Ramos (cell line): ENCODE results near the gene AMHR2.

ENCODE experiments used
- in situ Hi-C: fragments of 300-500 bp; cut with MboI; formaldehyde crosslinking; loops from one replicate; pipeline ENCODE4 v1.14.3; 2022; ENCODE audit warnings: low sequenced_read_pairs; ENCODE audit not compliant: unreplicated experiment

The AMHR2 gene

GRCh38 chr12:53476769-53477209 is 53.1 kb downstream of the AMHR2 start:
- in situ Hi-C loops = no loop called here

- in situ Hi-C loops = no loop called here
Observed at GRCh38 chr12:53478865-53479264, 55.2 kb downstream of the AMHR2 start.

GRCh38 chr12:53479331-53479730 is 55.7 kb downstream of the AMHR2 start:
- in situ Hi-C loops = no loop called here

GRCh38 chr12:53480491-53481442 is 57.1 kb downstream of the AMHR2 start:
- in situ Hi-C loops = no loop called here
